Large intestine (tissue), 3 donors: ENCODE measurements around the gene DHRSX. TPM values are rescaled to one million over a fixed set of nuclear protein-coding genes. Genes with fewer than 3 reads are reported as not detected.
"Not testable (repeated sequence)": the region's sequence is repeated elsewhere in the genome, so short reads cannot be mapped to it uniquely, and the experiment has no call there.

Experiments
- DNase-seq, 2 donors: peaks; one replicate each; pipeline versions ENCODE4 v3.0.0 to v3.0.0-alpha.2; 2013
- H3K27ac ChIP-seq: one replicate; pipeline ENCODE4 v1.5.1; 2013; ENCODE audit warnings: low read length
- H3K27me3 ChIP-seq: 2 replicates; pipeline ENCODE4 v1.6.1; 2013; ENCODE audit warnings: low read length; ENCODE audit not compliant: control insufficient read depth, insufficient read depth
- H3K36me3 ChIP-seq: 2 replicates; pipeline ENCODE4 v1.6.1; 2013; ENCODE audit warnings: low read length; ENCODE audit not compliant: control insufficient read depth, insufficient read depth
- H3K4me1 ChIP-seq: one replicate; pipeline ENCODE4 v1.6.1; 2013; ENCODE audit warnings: low read length; ENCODE audit not compliant: control insufficient read depth, insufficient read depth
- H3K4me3 ChIP-seq: one replicate; pipeline ENCODE4 v1.5.1; 2013; ENCODE audit warnings: low read length
- H3K9me3 ChIP-seq: one replicate; pipeline ENCODE4 v1.6.1; 2013; ENCODE audit warnings: mild to moderate bottlenecking, low read depth, low read length, moderate library complexity; ENCODE audit not compliant: control insufficient read depth
- WGBS: methylation state at CpG from one replicate; pipeline ENCODE4 v1.1.5; 2013; ENCODE audit warnings: low lambda C conversion rate; ENCODE audit not compliant: insufficient coverage; 5-methylcytosine and 5-hydroxymethylcytosine counted together
- polyA plus RNA-seq: library from polyadenylated mRNA; unstranded; fragments of 120-200 nt; gene quantifications from one replicate; pipeline ENCODE4 v1.2.1, GENCODE V29; 2013

Gene DHRSX
- polyA plus RNA-seq, 1 donor = 17.9 TPM

- peaks cover 3% of the 10 kb centered on the region for H3K36me3 ChIP-seq
- no peak overlapping the region for H3K4me3 ChIP-seq
- H3K9me3 ChIP-seq = no peaks in the 10 kb centered on the region
- no peak overlapping the region for H3K27ac ChIP-seq
- no peak for DNase-seq
- WGBS = no CpG with 5 or more reads among the region's 19 CpGs
- no peaks in the 10 kb centered on the region for H3K4me1 ChIP-seq
- H3K27me3 ChIP-seq = no peaks in the 10 kb centered on the region
Measured at GRCh38 chrX:2351999-2352995, 148.5 kb downstream of the DHRSX start.

DNA sequence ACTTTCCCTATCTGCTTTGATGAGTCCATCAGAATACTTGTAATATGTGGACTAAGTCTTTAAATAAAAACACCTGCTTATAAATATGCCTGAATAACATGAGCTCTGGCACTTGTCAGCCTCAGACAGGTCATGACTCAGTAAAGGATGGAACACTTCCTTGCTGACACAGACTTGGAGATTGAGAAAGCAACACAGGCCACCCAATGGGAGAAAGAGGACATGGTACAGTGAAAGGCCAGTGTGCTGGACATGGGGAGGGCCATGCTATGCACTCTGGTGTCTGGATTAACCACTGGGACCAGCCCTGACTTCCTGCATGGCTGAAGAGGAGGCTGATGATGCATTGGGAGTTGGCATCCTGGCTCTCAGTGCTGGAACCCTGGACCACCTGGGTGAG lies 149.5 kb downstream of the DHRSX start:
- Histone ChIP-seq H3K9me3 (no peaks in the 10 kb centered on the region), H3K4me3 (no peak overlapping the region), H3K27ac (no peak overlapping the region), H3K27me3 (no peaks in the 10 kb centered on the region), H3K4me1 (no peaks in the 10 kb centered on the region), H3K36me3 (peaks cover 3% of the 10 kb centered on the region)
- DNase-seq = no peak

DNA sequence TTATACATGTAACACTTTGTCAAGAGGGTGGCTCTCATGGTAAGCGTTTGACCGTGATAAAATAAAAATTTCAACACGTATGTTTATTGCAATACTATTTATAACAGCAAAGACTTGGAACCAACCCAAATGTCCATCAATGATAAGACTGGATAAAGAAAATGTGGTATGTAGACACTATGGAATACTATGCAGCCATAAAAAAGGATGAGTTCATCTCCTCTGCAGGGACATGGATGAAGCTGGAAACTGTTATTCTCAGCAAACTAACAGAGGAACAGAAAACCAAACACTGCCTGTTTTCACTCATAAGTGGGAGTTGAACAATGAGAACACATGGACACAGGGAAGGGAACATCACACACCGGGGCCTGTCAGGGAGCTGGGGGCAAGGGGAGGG lies 150.1 kb downstream of the DHRSX start:
- WGBS = 80% methylated on average over 1 of the region's 4 CpGs
- H3K27me3 ChIP-seq, H3K27ac ChIP-seq, H3K4me1 ChIP-seq, H3K36me3 ChIP-seq, H3K4me3 ChIP-seq, H3K9me3 ChIP-seq, DNase-seq: not testable (repeated sequence)

DNA sequence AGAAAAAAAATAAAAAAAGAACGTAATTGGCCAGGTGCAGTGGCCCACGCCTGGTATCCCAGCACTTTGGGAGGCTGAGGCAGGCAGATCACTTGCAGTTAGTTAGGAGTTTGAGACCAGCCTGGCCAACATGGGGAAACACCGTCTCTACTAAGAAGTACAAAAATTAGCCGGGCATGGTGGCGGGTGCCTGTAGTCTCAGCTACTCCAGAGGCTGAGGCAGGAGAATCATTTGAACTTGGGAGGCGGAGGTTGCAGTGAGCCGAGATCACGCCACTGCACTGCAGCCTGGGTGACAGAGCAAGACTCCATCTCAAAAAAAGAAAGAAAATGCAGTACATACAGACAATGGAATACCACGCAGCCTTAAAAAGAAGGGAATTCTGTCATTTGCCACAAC lies 150.7 kb downstream of the DHRSX start:
- H3K27ac ChIP-seq, DNase-seq, H3K4me1 ChIP-seq, H3K9me3 ChIP-seq, H3K36me3 ChIP-seq, H3K27me3 ChIP-seq, H3K4me3 ChIP-seq: not testable (repeated sequence)
- WGBS = 92% methylated on average over 2 of the region's 9 CpGs

DNA sequence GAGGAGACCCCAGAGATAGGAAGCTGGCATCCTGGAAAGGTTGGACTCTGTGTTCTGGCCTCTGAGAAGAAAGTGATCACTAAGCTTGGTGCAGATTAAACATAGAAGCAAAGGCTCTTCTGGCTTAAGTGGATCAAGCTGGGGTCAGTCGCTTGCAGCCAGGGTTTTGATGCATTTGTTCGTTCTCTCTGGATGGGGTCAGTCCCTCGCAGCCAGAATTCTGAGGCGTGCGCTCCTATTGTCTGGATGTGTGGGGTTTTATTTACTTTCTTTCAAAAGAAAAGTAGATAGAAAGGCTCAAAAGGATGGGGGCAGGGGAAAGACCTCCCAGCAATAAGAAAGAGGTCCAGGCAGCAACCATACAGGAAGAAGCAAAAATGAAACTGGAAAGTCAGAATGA lies 152.6 kb downstream of the DHRSX start:
- Histone ChIP-seq H3K36me3 (no peaks in the 10 kb centered on the region), H3K4me3 (no peak overlapping the region), H3K27ac (no peak overlapping the region), H3K4me1 (no peaks in the 10 kb centered on the region), H3K9me3 (peaks cover 2% of the 10 kb centered on the region), H3K27me3 (no peaks in the 10 kb centered on the region)
- no CpG with 5 or more reads among the region's 5 CpGs for WGBS
- DNase-seq = no peak

DNA sequence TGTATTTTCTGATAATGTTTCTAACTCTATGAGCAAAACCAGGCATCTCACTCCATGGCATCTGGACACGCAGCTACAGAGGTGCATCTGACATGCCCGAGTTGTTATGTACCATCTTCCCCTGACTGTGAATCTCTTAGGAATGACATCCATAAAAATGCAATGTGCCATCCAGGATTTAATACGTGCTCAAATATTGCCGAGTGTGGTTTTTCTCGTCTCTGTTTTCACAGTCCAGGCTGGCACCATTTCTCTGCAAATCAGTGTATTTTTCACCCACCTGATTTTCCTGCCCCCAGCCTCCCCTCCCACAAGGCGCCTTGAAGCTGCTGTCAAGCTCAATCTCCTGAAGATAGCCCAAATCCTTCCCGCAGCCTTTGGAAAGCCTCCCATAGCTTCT lies 154.6 kb downstream of the DHRSX start:
- Histone ChIP-seq H3K27ac (no peak overlapping the region), H3K9me3 (peaks cover 2% of the 10 kb centered on the region), H3K27me3 (no peaks in the 10 kb centered on the region), H3K4me3 (no peak overlapping the region), H3K36me3 (no peaks in the 10 kb centered on the region), H3K4me1 (no peaks in the 10 kb centered on the region)
- 40% methylated on average over 1 of the region's 7 CpGs for WGBS
- DNase-seq = no peak

- no CpG with 5 or more reads among the region's 4 CpGs for WGBS
- Histone ChIP-seq H3K36me3 (no peaks in the 10 kb centered on the region), H3K4me3 (no peak overlapping the region), H3K4me1 (no peaks in the 10 kb centered on the region), H3K27ac (no peak overlapping the region), H3K27me3 (no peaks in the 10 kb centered on the region), H3K9me3 (peaks cover 2% of the 10 kb centered on the region)
- no peak for DNase-seq
Measured at GRCh38 chrX:2345562-2345961, 155.2 kb downstream of the DHRSX start.

GRCh38 chrX:2343413-2343812 lies 157.4 kb downstream of the DHRSX start:
- peaks cover 2% of the 10 kb centered on the region for H3K9me3 ChIP-seq
- H3K36me3 ChIP-seq = peaks cover 3% of the 10 kb centered on the region
- no CpG with 5 or more reads among the region's 4 CpGs for WGBS
- no peaks in the 10 kb centered on the region for H3K27me3 ChIP-seq
- DNase-seq = no peak
- no peak overlapping the region for H3K27ac ChIP-seq
- H3K4me3 ChIP-seq = no peak overlapping the region
- no peaks in the 10 kb centered on the region for H3K4me1 ChIP-seq

- no peak for DNase-seq
- H3K4me1 ChIP-seq = no peaks in the 10 kb centered on the region
- H3K27ac ChIP-seq = no peak overlapping the region
- H3K4me3 ChIP-seq = no peak overlapping the region
- WGBS = no CpG with 5 or more reads among the region's 7 CpGs
- peaks cover 4% of the 10 kb centered on the region for H3K36me3 ChIP-seq
- peaks cover 2% of the 10 kb centered on the region for H3K9me3 ChIP-seq
- no peaks in the 10 kb centered on the region for H3K27me3 ChIP-seq
Measured at GRCh38 chrX:2342874-2343273, 157.9 kb downstream of the DHRSX start.

- Histone ChIP-seq H3K36me3 (peaks cover 4% of the 10 kb centered on the region), H3K4me1 (no peaks in the 10 kb centered on the region), H3K9me3 (peaks cover 2% of the 10 kb centered on the region), H3K27ac (no peak overlapping the region), H3K27me3 (no peaks in the 10 kb centered on the region), H3K4me3 (no peak overlapping the region)
- no CpG with 5 or more reads among the region's 9 CpGs for WGBS
- DNase-seq = no peak
Measured at GRCh38 chrX:2342281-2342688, 158.5 kb downstream of the DHRSX start.

DNA sequence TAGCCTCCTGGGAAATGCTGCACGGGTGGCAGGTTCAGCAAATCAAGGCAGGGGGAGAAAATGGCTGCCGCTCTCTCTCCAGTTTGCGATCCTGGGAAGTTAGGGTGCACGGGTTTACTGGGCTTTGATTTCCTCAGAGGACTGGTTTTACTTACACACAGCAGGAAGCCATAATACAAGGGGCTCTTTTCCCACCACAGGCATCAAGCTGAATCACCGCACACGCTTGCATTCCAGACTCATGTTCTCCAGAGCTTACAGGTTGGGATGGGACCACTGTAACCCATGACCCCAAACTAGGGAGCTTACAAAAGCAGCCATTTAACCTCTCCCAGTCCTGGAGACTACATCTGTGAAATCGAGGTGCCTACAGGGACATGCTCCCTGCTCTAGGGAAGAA lies 159.8 kb downstream of the DHRSX start:
- Histone ChIP-seq H3K4me3 (no peak overlapping the region), H3K27ac (no peak overlapping the region), H3K4me1 (no peaks in the 10 kb centered on the region), H3K27me3 (no peaks in the 10 kb centered on the region), H3K36me3 (peaks cover 4% of the 10 kb centered on the region), H3K9me3 (peaks cover 2% of the 10 kb centered on the region)
- no CpG with 5 or more reads among the region's 7 CpGs for WGBS
- no peak for DNase-seq
